Keratinocyte (primary cell): ENCODE results near the gene CACNA1C.

Experiments used
- EZH2 ChIP-seq: IDR thresholded peaks from one replicate; pipeline ENCODE4 v1.6.1; 2012; ENCODE audit warnings: inconsistent platforms, mild to moderate bottlenecking, low read length, moderate library complexity
- TF ChIP-seq, protein P1 (sequence below), 3 experiments: IDR thresholded peaks in 1 of 3; conservative IDR thresholded peaks in 1 of 3; optimal IDR thresholded peaks in 1 of 3; 2 replicates in 2 of 3; 3 replicates in 1 of 3; pipeline versions ENCODE3 to v1.5.1; 2011; ENCODE audit warnings: low read length in 3 of 3, mild to moderate bottlenecking in 3 of 3, moderate library complexity in 2 of 3, control low read depth in 1 of 3, inconsistent platforms in 1 of 3; ENCODE audit not compliant: insufficient read depth in 2 of 3; ENCODE audit errors: extremely low read depth in 1 of 3

DNA sequence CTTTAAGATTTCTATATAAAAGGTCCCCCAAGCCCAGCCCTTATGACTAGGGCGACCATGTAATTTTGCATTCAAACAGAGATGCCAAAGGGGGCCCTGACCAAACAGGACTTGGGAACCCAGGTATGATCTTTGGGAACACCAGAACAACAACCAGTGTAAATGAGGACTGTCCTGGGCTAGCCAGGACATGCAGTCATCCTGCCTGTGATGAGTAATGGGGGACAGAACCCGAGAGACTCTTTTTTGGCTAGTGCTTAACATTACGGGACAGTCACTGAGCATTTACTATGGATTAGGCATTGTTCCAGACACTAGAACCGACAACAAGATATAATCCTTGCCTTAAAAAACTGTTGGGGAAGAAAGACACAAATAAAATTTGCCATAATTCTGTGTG, 337.3 kb downstream of the CACNA1C start:
- TF ChIP-seq, protein P1, sequence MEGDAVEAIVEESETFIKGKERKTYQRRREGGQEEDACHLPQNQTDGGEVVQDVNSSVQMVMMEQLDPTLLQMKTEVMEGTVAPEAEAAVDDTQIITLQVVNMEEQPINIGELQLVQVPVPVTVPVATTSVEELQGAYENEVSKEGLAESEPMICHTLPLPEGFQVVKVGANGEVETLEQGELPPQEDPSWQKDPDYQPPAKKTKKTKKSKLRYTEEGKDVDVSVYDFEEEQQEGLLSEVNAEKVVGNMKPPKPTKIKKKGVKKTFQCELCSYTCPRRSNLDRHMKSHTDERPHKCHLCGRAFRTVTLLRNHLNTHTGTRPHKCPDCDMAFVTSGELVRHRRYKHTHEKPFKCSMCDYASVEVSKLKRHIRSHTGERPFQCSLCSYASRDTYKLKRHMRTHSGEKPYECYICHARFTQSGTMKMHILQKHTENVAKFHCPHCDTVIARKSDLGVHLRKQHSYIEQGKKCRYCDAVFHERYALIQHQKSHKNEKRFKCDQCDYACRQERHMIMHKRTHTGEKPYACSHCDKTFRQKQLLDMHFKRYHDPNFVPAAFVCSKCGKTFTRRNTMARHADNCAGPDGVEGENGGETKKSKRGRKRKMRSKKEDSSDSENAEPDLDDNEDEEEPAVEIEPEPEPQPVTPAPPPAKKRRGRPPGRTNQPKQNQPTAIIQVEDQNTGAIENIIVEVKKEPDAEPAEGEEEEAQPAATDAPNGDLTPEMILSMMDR (optimal IDR thresholded peaks at IDR 0.05 in 1 of 3, IDR thresholded peaks at IDR 0.05 in 1 of 3, conservative IDR thresholded peaks at IDR 0.05 in 1 of 3; ENCODE audit: extremely low read depth in 1 of 3, insufficient read depth in 2 of 3, low read length in 3 of 3) = no peak
- TF ChIP-seq EZH2 = no peak
